ENCODE data around the gene KRT3.

Gene KRT3

DNA sequence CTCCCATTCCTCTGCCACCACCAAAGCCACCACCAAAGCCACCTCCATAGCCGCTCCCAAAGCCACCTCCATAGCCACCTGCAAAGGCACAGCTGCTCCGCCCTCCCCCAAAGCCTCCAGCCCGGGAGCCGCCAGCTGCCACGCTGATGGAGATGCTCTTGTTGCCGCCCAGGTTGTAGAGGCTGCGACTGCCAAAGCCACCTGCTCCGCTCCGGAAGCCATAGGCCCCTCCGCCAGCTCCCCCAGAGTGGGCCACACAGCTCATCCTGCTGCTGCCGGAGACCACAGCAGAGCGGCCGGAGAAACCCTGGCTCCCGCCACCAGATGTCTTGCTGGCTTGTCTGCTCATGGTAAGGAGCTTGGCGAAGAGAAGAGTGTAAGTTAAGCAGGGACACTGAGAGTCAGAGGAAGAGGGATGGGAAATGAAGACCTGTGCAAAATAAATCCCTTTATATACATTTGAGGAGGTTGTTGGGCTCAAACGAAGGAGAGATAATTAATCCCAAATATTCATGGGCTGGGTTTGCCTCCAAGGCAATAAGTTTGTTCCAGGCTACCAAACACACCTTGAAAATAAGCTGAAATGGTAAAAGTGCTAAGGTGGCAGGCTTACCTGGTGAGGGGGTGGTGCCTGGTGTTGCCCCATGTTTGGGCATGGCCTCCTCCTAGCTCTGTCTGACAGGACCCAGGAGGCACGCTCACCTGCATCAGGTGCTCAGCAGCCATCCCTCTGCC, at the start of gene KRT3:
KRT3 (minus strand) TSS at position 424 of the 735 bp plus-strand sequence; CDS start at position 349, 75 bp downstream.
- no peak for DNase-seq

GRCh38 chr12:52844386-52844785, 48.5 kb upstream of the KRT3 start:
- no peak for DNase-seq

- no peak for DNase-seq
Measured at GRCh38 chr12:52839436-52840105, 43.7 kb upstream of the KRT3 start.

DNA sequence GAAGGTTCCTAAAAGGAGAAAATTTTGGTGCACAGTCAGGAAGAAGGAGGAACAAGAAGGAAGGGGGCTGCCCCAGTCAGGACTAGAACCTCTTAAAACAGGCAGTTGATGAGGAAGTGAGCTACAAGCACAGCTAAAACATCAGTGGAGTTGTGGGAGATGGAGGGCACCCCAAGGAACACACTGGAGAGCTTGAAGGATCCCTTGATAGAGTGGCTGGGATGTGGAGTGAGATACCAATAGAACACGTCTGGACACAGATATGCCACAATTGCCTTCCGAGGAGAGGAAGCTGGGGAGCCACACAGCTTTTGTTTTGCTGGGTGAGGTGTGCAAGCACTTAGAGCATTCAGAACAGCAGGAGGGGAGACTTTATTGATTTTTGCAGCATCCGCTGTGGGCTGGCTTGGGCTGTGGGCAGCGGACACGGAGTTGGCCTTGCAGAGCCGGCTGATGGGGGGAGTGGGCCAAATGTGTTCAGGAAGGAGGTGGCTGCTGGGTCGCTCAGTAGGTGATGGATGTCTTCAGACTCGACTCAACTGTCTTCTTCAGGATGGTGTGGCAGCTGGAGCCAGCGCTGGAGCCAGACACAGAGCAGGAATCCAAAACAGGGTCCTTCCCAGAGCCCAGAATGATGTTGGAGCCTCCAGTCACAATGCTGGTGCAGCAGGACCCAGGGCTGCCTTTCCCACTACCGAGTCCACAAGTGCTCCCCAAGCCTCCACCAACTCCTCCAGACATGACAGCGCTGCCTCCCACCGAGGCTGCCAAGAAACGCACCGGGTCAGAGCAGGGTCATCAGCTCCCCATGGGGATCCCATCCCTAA, 42.9 kb upstream of the KRT3 start:
- no peak for DNase-seq

DNA sequence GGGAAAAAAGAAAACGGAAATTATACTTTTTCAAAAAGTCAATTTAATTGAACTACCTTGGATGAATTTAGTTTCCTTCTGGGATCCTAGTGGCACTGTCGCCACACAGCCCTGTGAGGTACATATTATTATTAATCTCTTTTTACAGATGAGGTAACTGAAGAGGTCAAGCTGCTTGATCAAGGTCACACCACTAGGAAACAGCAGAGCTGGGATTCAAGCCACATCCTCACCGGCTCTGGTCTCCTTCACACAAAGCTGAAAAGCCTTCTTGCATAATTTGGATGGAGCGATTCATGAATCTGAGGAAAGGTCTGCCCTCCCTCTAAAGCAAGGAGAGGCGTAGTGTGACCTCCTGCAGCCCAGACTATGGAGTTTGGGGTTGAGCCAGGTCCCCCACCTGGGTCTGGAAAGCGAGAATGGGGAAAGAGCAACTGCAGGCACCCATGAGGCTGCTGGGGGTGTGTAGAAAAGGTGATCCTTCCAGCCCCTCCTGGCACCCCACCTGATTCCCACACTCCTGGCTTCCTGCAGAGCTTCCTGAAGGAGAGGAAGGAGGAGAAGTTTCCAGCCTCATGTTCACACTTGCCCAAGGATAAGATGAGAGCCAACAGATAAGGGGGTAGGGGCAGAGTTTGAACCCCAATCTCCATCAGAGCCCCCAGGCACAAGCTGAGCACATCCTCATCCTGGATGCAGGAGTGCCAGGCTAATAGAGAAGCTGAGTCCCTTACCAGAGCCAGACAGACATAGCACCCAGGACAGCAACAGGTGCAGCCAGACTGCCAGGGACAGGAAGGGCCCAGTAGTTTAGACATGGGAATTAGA, 42.1 kb upstream of the KRT3 start:
- no peak for DNase-seq

- no peak for DNase-seq
Measured at GRCh38 chr12:52837413-52837741, 41.5 kb upstream of the KRT3 start.

GRCh38 chr12:52836491-52837412, 40.8 kb upstream of the KRT3 start:
- DNase-seq, result no peak

GRCh38 chr12:52836042-52836466, 40.1 kb upstream of the KRT3 start:
- DNase-seq, result peak; percentile 43

- no peak for DNase-seq
Measured at GRCh38 chr12:52835271-52836041, 39.5 kb upstream of the KRT3 start.

DNA sequence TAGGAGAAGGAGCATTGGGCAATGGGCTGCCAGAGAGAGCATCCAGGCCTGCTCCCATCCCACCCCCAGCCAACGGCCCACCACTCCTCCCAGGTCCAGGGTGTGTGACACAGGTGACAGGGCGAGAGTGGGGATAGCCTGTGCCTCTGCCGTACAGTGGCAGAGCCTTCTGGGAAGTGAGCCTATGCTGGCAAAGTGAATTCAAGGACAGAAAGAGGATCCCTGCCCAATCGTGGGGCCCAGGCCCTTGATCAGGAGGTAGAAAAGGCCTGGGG, 38.7 kb upstream of the KRT3 start:
- no peak for DNase-seq

GRCh38 chr12:52833922-52834726, 38.2 kb upstream of the KRT3 start, which contains the start of gene KRT79:
KRT79 (minus strand) TSS chr12:52834311; CDS start chr12:52834260, 51 bp downstream.
- DNase-seq, result no peak

- no peak for DNase-seq
Measured at GRCh38 chr12:52832985-52833905, 37.3 kb upstream of the KRT3 start.

DNA sequence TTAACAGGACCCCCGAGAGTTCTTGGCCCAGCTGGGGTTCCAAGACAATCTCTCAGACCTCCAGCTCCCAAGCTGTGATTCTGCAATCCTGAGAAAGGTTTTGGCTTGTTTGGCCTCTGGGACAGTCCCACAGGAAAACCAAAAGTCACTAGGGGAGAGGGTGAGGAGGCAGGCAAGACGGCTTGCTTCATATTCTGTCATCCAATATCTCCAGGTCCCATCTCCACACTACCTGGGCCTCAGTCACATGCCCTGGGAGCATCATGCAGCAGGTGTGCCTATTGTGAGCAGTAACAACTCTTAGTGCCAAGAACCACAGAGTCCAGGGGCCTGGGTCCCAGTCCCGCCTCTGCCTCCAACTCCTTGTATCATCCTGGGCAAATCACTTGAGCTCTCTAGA, 36.5 kb upstream of the KRT3 start:
- no peak for DNase-seq

DNA sequence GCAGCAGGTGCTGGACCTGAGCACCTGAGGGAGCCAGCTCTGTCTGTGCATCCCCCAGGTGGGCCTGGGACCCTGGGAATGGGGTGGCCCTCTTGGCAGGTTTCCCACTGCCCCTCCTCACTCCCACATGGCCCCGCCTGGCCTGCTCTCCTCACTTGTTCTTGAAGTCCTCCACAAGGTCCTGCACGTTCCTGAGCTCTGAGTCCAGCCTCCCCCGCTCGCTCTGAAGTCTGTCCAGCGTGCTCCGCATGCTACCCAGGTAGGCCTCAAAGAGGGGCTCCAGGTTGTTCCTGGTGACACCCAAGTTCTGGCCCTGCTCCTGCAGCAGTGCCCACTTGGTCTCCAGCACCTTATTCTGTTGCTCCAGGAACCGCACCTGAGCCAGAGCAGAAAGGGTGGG, 35.3 kb upstream of the KRT3 start:
- no peak for DNase-seq

- no peak for DNase-seq
Measured at GRCh38 chr12:52829986-52830770, 34.3 kb upstream of the KRT3 start.

DNA sequence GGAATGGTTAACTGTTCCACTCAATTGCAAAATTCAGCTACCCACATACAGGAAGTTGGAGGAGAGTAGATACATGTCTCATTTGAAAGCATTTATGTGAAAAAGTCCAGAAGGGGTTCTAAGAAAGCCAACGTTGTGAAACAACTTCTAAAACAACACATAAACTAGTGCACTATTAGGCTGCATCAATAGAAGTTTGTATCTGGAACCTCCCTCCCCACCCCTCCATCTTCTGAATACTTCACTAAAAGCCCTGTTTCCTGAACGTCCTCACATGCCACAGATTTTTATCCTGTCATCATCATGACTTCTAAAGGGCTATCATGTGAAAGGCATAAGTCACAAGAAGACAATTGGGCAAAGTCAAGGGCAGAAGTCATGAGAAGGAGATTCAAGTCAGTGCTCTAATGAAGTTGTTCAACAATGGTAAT, 32.7 kb upstream of the KRT3 start:
- peak; percentile 16 for DNase-seq

DNA sequence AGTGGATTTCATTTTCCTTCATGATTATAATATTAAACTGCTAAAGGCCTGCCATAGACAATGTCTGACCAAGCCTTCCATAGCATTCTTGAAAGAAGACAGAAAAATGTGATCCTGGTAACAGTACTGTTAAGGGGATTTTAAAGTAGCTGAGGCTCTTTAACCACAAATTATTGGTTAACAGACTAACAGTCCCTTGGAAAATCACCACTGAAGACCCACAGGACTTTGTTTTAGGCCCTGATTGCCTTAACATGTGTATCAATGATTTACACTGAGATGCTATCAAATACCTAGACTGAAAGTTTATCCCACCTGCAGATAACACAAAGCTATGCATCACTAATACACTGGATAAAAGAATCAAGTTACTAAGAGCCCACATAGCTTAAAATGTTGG, 32.2 kb upstream of the KRT3 start:
- no peak for DNase-seq

GRCh38 chr12:52827499-52828090, 31.7 kb upstream of the KRT3 start:
- DNase-seq, result no peak

Measured in hematopoietic multipotent progenitor cell treated with erythropoietin and hydrocortisone succinate and interleukin-3 and kit ligand, for 6 days (in vitro differentiated cells).